ENCODE measurements around the gene SGSH. TPM values are rescaled to one million over a fixed set of nuclear protein-coding genes. Genes with fewer than 3 reads are reported as not detected.

SGSH gene
- total RNA-seq, 1 donor from 2014 or later = 71.0 TPM

GRCh38 chr17:80177986-80178595 lies 42.0 kb downstream of the SGSH start:
- DNase-seq (ENCODE audit: extremely low spot score, unreplicated experiment) = no peak
- Mint-ChIP-seq H3K4me3 (ENCODE audit: unreplicated experiment) (no peak overlapping the region), H3K9me3 (ENCODE audit: unreplicated experiment) (no peaks in the 10 kb centered on the region), H3K27ac (ENCODE audit: unreplicated experiment) (no peak overlapping the region), H3K27me3 (ENCODE audit: unreplicated experiment) (peaks cover 19% of the 10 kb centered on the region), H3K4me1 (ENCODE audit: unreplicated experiment) (peaks cover 2% of the 10 kb centered on the region), H3K36me3 (ENCODE audit: unreplicated experiment) (no peaks in the 10 kb centered on the region)
- TF ChIP-seq, protein P1, sequence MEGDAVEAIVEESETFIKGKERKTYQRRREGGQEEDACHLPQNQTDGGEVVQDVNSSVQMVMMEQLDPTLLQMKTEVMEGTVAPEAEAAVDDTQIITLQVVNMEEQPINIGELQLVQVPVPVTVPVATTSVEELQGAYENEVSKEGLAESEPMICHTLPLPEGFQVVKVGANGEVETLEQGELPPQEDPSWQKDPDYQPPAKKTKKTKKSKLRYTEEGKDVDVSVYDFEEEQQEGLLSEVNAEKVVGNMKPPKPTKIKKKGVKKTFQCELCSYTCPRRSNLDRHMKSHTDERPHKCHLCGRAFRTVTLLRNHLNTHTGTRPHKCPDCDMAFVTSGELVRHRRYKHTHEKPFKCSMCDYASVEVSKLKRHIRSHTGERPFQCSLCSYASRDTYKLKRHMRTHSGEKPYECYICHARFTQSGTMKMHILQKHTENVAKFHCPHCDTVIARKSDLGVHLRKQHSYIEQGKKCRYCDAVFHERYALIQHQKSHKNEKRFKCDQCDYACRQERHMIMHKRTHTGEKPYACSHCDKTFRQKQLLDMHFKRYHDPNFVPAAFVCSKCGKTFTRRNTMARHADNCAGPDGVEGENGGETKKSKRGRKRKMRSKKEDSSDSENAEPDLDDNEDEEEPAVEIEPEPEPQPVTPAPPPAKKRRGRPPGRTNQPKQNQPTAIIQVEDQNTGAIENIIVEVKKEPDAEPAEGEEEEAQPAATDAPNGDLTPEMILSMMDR (IDR thresholded peaks at IDR 0.05) = no peak

DNA sequence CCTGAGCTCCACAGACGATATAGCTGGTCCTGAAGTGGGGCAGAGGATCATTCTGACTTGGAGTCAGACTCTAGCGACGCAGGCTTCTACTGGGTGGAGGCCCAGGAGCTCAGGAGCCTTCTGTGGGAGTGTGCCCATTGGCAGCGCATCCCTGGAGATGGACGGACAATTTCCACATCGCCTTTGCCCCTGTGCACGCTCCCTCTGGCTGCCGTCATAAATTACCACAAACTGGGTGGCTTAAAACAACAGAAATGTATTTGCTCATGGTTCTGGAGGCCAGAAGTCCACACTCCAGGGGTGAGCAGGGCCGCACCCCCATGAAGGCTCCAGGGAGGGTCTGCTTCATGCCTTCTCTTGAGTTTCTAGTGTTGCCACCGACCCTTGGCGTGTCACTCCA lies 43.4 kb downstream of the SGSH start:
- TF ChIP-seq, protein P1 (IDR thresholded peaks at IDR 0.05) = no peak
- Mint-ChIP-seq H3K9me3 (ENCODE audit: unreplicated experiment) (no peaks in the 10 kb centered on the region), H3K36me3 (ENCODE audit: unreplicated experiment) (no peaks in the 10 kb centered on the region), H3K4me3 (ENCODE audit: unreplicated experiment) (no peak overlapping the region), H3K27me3 (ENCODE audit: unreplicated experiment) (peaks cover 21% of the 10 kb centered on the region), H3K27ac (ENCODE audit: unreplicated experiment) (no peak overlapping the region), H3K4me1 (ENCODE audit: unreplicated experiment) (peaks cover 2% of the 10 kb centered on the region)
- DNase-seq (ENCODE audit: extremely low spot score, unreplicated experiment) = no peak

DNA sequence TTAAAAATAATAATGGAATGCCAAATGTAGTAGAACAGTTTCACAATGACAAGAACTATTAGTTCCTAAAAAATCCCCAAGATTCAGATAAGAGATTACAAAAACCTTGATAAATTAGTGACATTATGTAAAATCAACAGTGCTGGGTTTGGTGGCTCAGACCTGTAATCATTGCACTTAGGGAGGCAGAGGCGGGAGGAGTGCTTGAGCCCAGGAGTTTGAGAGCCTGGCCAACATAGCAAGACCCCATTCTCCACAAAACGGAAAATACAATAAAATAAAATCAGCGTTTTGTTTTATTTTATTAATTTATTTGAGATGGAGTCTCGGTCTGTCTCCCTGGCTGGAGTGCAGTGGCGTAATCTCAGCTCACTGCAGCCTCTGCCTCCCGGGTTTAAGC lies 46.2 kb downstream of the SGSH start:
- H3K27me3 Mint-ChIP-seq (ENCODE audit: unreplicated experiment) = peaks cover 8% of the 10 kb centered on the region
- TF ChIP-seq, protein P1 (IDR thresholded peaks at IDR 0.05) = no peak
- no peaks in the 10 kb centered on the region for H3K36me3 Mint-ChIP-seq (ENCODE audit: unreplicated experiment)
- H3K27ac Mint-ChIP-seq (ENCODE audit: unreplicated experiment) = no peak overlapping the region
- H3K9me3 Mint-ChIP-seq (ENCODE audit: unreplicated experiment) = no peaks in the 10 kb centered on the region
- no peak overlapping the region for H3K4me3 Mint-ChIP-seq (ENCODE audit: unreplicated experiment)
- DNase-seq (ENCODE audit: extremely low spot score, unreplicated experiment) = no peak
- H3K4me1 Mint-ChIP-seq (ENCODE audit: unreplicated experiment) = peaks cover 2% of the 10 kb centered on the region

DNA sequence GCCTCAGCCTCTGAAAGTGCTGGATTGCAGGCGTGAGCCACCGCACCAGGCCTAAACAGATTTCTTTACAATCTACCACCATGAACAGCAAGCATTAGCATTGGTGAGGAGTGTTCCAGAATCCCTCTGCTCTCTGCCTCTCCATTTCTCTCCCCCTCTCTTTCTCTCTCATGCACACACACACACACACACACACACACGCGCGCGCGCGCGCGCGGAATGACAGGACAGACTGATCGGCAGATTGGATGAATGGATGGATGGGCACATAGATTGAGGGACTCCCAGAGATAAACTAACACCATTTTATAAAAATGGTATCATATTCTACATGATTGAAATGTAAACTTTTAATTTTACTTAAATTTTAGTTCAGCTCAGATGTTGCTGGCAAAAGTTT lies 47.0 kb downstream of the SGSH start:
- peaks cover 2% of the 10 kb centered on the region for H3K4me1 Mint-ChIP-seq (ENCODE audit: unreplicated experiment)
- H3K9me3 Mint-ChIP-seq (ENCODE audit: unreplicated experiment) = no peaks in the 10 kb centered on the region
- H3K36me3 Mint-ChIP-seq (ENCODE audit: unreplicated experiment) = no peaks in the 10 kb centered on the region
- no peak for DNase-seq (ENCODE audit: extremely low spot score, unreplicated experiment)
- H3K4me3 Mint-ChIP-seq (ENCODE audit: unreplicated experiment) = no peak overlapping the region
- no peak overlapping the region for H3K27ac Mint-ChIP-seq (ENCODE audit: unreplicated experiment)
- H3K27me3 Mint-ChIP-seq (ENCODE audit: unreplicated experiment) = peaks cover 7% of the 10 kb centered on the region
- TF ChIP-seq, protein P1 (IDR thresholded peaks at IDR 0.05) = no peak

DNA sequence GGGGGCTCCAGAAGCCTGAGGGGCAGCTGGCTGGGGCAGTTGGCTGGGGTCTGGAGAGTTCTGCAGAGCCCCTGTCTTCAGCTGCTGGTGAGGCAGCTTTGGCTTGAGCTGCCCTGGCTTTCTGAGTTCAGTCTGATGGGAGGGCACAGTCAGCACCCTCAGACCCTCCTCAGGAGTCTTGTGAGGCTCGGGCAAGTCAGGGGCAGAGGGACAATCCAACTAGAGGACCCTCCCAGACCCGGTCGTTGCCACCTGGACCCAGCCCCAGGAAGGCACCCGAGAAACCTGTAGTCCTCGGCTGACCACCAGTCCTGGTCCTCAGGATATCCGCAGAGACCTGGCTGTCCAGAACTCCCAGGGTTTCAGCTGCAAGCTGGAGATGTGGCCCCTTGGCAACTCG lies 48.5 kb downstream of the SGSH start:
- Mint-ChIP-seq H3K27me3 (ENCODE audit: unreplicated experiment) (peaks cover 7% of the 10 kb centered on the region), H3K36me3 (ENCODE audit: unreplicated experiment) (no peaks in the 10 kb centered on the region)

More for the DNA sequence above, 48.5 kb downstream of the SGSH start:
- Mint-ChIP-seq H3K27ac (ENCODE audit: unreplicated experiment) (no peak overlapping the region), H3K4me1 (ENCODE audit: unreplicated experiment) (peaks cover 2% of the 10 kb centered on the region), H3K4me3 (ENCODE audit: unreplicated experiment) (no peak overlapping the region), H3K9me3 (ENCODE audit: unreplicated experiment) (no peaks in the 10 kb centered on the region)
- TF ChIP-seq, protein P1 (IDR thresholded peaks at IDR 0.05) = no peak
- DNase-seq (ENCODE audit: extremely low spot score, unreplicated experiment) = no peak
